Brain microvascular endothelial cell (primary cell): Measurements from ENCODE around the gene PKP4.

ENCODE experiments used
- DNase-seq: peaks from one replicate; pipeline ENCODE4 v3.0.0-alpha.2; 2020
- H3K27ac ChIP-seq: fragments of 250-450 bp; sonication (Bioruptor Pico); 2 replicates; pipeline ENCODE4 v1.5.1; 2020; ENCODE audit warnings: mild to moderate bottlenecking, moderate library complexity
- H3K27me3 ChIP-seq: fragments of 250-450 bp; sonication (Bioruptor Pico); replicated peaks from 2 replicates; pipeline ENCODE4 v1.5.1; 2020; ENCODE audit warnings: mild to moderate bottlenecking
- H3K36me3 ChIP-seq: fragments of 250-450 bp; sonication (Bioruptor Pico); replicated peaks from 2 replicates; pipeline ENCODE4 v1.5.1; 2020; ENCODE audit warnings: mild to moderate bottlenecking
- H3K4me3 ChIP-seq: 2 replicates; pipeline ENCODE4 v1.5.1; 2011; ENCODE audit warnings: low read depth, mild to moderate bottlenecking, control low read depth, low read length, moderate library complexity
- in situ Hi-C: cut with HindIII; loops from 2 replicates; pipeline ENCODE4 v1.10.0; 2017; ENCODE audit warnings: low sequenced_read_pairs, low pct_ligation_motif_present
- TF ChIP-seq, protein P1 (sequence below): IDR thresholded peaks from 2 replicates; pipeline ENCODE4 v1.5.1; 2011; ENCODE audit warnings: low read depth, mild to moderate bottlenecking, moderate library complexity, low read length, control low read depth, inconsistent platforms; ENCODE audit errors: missing control alignments

Gene PKP4

DNA sequence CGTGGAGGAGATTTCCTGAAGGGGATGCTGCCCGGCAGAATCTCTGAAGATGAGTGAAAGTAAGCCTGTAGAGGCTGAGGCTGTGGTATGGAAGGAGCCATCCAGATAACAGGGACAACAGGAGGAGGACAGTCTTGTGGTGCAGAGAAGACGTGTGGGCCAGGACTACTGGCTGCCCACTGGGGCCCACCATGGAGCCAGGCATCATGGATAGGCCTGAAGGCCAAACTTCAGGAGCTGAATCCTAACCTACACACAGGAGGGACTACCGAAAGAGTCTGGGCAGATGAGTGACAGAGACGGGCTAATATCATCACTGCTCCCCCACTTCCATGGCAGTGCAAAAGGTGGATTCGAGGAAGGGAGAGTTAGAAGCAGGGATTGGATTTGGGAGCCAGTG, 207.0 kb downstream of the PKP4 start:
- no peak for DNase-seq
- Histone ChIP-seq H3K36me3 (peaks cover 13% of the 10 kb centered on the region), H3K27ac (no peak overlapping the region), H3K27me3 (no peaks in the 10 kb centered on the region), H3K4me3 (no peak overlapping the region)
- in situ Hi-C loops: no loop called here
- TF ChIP-seq, protein P1, sequence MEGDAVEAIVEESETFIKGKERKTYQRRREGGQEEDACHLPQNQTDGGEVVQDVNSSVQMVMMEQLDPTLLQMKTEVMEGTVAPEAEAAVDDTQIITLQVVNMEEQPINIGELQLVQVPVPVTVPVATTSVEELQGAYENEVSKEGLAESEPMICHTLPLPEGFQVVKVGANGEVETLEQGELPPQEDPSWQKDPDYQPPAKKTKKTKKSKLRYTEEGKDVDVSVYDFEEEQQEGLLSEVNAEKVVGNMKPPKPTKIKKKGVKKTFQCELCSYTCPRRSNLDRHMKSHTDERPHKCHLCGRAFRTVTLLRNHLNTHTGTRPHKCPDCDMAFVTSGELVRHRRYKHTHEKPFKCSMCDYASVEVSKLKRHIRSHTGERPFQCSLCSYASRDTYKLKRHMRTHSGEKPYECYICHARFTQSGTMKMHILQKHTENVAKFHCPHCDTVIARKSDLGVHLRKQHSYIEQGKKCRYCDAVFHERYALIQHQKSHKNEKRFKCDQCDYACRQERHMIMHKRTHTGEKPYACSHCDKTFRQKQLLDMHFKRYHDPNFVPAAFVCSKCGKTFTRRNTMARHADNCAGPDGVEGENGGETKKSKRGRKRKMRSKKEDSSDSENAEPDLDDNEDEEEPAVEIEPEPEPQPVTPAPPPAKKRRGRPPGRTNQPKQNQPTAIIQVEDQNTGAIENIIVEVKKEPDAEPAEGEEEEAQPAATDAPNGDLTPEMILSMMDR: no peak

DNA sequence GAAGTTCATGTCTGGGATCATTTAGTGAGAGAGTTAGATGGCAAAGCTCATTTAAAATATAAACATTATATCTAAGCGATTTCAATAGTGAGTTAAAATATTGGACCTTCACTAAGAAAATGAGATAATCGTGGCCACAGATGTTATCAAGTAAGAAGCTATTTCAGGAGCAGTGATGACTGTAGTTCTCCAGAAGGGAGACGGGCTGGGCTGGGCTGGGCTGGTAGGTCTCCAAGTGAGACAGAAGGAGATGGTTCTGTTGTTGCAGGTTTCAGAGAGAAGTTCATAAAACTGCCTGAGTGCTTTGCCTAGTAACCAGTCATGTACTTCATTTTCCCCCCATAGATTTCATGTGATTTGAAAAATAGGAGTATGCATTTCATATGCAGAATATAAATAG, 208.2 kb downstream of the PKP4 start:
- TF ChIP-seq, protein P1: no peak
- peak; percentile 11 for DNase-seq
- Histone ChIP-seq H3K4me3 (no peak overlapping the region), H3K27ac (no peak overlapping the region), H3K27me3 (no peaks in the 10 kb centered on the region), H3K36me3 (peaks cover 14% of the 10 kb centered on the region)
- in situ Hi-C loops: no loop called here

- peak; percentile 14 for DNase-seq
- H3K27ac ChIP-seq: no peak overlapping the region
- TF ChIP-seq, protein P1: no peak
- no peaks in the 10 kb centered on the region for H3K27me3 ChIP-seq
- H3K36me3 ChIP-seq: peaks cover 18% of the 10 kb centered on the region
- in situ Hi-C loops: no loop called here
- no peak overlapping the region for H3K4me3 ChIP-seq
These were observed 209.0 kb downstream of the PKP4 start for GRCh38 chr2:158665536-158666302.

GRCh38 chr2:158666969-158667368, 210.2 kb downstream of the PKP4 start:
- Histone ChIP-seq H3K27ac (no peak overlapping the region), H3K36me3 (peaks cover 13% of the 10 kb centered on the region), H3K4me3 (no peak overlapping the region), H3K27me3 (no peaks in the 10 kb centered on the region)
- no peak for DNase-seq
- in situ Hi-C loops: no loop called here
- TF ChIP-seq, protein P1: no peak

DNA sequence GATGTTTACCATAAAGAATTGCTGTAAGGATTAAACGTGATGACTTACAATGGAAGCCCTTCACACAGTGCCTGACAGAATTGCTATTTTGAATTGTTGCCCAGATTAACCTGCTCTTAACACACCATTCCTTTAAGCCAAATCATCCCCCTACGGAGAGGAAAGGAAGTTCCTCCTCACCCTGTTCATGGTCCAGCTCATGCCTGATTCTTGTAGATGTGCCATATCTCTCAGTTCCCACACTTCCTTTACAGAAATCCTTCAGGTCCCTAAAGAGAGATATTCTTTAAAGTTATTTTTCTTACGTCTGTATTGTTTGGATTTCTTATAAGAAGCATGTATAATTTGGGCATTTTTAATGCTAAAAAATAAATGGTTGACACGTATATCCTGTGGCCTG, 210.8 kb downstream of the PKP4 start:
- TF ChIP-seq, protein P1: no peak

More for the DNA sequence above, 210.8 kb downstream of the PKP4 start:
- in situ Hi-C loops: no loop called here
- Histone ChIP-seq H3K27ac (no peak overlapping the region), H3K4me3 (no peak overlapping the region), H3K36me3 (peaks cover 11% of the 10 kb centered on the region), H3K27me3 (no peaks in the 10 kb centered on the region)
- DNase-seq: peak; percentile 31
